ENCODE results near the gene ECHDC3. TPM values are rescaled to one million over a fixed set of nuclear protein-coding genes. Genes with fewer than 3 reads are reported as not detected.

Gene ECHDC3, protein sequence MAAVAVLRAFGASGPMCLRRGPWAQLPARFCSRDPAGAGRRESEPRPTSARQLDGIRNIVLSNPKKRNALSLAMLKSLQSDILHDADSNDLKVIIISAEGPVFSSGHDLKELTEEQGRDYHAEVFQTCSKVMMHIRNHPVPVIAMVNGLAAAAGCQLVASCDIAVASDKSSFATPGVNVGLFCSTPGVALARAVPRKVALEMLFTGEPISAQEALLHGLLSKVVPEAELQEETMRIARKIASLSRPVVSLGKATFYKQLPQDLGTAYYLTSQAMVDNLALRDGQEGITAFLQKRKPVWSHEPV
- 6.0 and 7.9 TPM in 2 replicates for polyA plus RNA-seq (2011; rRNA removed)
- 11.1 and 17.9 TPM in 2 replicates for polyA plus RNA-seq (2012; cell fraction: cytosol; rRNA removed)
- 11.7 and 13.2 TPM in 2 replicates for polyA plus RNA-seq (2012; cell fraction: nucleus; rRNA removed)
- 6.1 to 6.9 TPM (median 6.3 TPM) in 3 replicates for polyA plus RNA-seq (2017; fragmentation: RNase III; extraction: RNeasy Plus Mini Kit Qiagen cat#74134 plus additional on column Dnase treatment)
- 6.9 and 9.6 TPM in 2 replicates for polyA minus RNA-seq (2011; rRNA and poly(A)+ RNA removed)

DNA sequence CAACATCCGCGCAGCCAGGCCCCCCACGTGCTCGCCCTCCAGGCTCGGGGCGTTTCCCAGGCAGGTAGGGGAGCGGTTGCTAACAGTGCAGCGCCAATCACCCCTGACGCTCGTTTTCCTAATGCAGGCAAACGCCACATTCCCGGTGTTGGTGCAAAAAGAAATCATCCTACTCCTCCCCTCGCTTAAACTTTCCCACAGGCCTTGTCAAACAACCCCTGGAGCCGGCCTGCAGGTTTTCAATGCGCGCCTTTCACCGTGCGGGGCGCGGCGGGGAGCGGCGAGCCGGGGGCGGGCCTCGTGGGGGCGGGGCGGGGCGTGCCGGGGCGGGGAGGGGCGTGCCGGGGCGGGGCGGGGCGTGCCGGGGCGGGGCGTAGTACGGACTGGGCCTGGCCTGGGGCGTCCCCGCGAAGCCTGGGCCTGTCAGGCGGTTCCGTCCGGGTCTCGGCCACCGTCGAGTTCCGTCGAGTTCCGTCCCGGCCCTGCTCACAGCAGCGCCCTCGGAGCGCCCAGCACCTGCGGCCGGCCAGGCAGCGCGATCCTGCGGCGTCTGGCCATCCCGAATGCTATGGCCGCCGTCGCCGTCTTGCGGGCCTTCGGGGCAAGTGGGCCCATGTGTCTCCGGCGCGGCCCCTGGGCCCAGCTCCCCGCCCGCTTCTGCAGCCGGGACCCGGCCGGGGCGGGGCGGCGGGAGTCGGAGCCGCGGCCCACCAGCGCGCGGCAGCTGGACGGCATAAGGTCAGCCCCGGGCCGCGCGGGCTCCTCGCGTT lies at the start of gene ECHDC3:
Gene ECHDC3, plus strand, starts transcription at position 374 of the 770 bp plus-strand sequence. Its CDS starts 195 bp downstream, at position 569.
- peak within 1 kb of the TSS; percentile 53 to 86 for H3K27ac ChIP-seq
- ChIA-PET POLR2A (no interaction called here), CTCF (interaction anchor here (1.2 to 3.3 kb wide), 2 partner anchors 15 to 16 kb away, joined by 7 to 18 read pairs; no protein-coding TSS in a partner anchor)
- H3K9me3 ChIP-seq = no peaks in the 10 kb centered on the region
- H3K4me3 ChIP-seq = peak within 1 kb of the TSS; percentile 51
- peak within 1 kb of the TSS; percentile 74 for H3K4me2 ChIP-seq
- H3K4me1 ChIP-seq = 0 out of 3 replicates have a peak, but pooled peaks cover 4% of the 10 kb centered on the region
- ATAC-seq (peak; percentile 76 to 77), DNase-seq (ENCODE audit: low read depth in 1 of 2, low spot score in 1 of 2) (peak; percentile 21 to 45), FAIRE-seq (no peak)
- TF ChIP-seq, protein P1, sequence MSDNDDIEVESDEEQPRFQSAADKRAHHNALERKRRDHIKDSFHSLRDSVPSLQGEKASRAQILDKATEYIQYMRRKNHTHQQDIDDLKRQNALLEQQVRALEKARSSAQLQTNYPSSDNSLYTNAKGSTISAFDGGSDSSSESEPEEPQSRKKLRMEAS (IDR thresholded peaks at IDR 0.05) = peak; percentile 28
- TF ChIP-seq PHF8 (IDR thresholded peaks at IDR 0.05; ENCODE audit: borderline replicate concordance, low read depth) (peak; percentile 59; the same call in 1 of the 2 replicates), CBX8 (IDR thresholded peaks at IDR 0.05) (no peak), RCOR1 (IDR thresholded peaks at IDR 0.05; ENCODE audit: low read depth, low read length) (no peak)
- WGBS (ENCODE audit: missing lambda C conversion rate) = 64% methylated on average over 51 of the region's 93 CpGs

DNA sequence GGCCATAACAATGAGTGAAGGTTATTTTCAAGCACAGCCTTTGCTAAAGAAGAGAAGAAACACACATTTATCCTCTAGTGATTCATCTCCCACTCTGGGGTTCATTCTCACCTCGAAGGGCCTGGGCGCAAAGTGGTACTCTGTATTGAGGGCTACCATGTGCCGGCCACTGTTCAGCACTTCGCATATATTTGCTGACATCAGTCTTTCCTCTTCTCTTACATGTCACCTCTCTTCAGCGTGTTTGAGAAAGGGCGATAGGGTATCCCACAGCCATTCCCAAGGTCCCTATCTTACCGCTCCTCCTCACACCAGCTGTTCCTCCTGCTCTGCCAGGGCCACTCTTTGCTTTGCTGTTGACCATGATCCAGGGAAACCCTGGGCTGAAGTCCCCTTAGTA lies 48.8 kb upstream of the ECHDC3 start:
- Histone ChIP-seq H3K4me3 (no peak overlapping the region), H3K4me2 (no peak overlapping the region), H3K27ac (no peak overlapping the region), H3K9me3 (no peaks in the 10 kb centered on the region), H3K4me1 (no peaks in the 10 kb centered on the region)
- 86% methylated on average over 7 of the region's 7 CpGs for WGBS (ENCODE audit: missing lambda C conversion rate)
- DNase-seq (ENCODE audit: low read depth in 1 of 2, low spot score in 1 of 2) = no peak
- ChIA-PET CTCF (interaction anchor here (0.8 to 1.7 kb wide), 2 partner anchors 10 to 64 kb away, joined by 3 to 5 read pairs; no protein-coding TSS in a partner anchor), POLR2A (no interaction called here)
- peak; percentile 60 for TF ChIP-seq MAFK (IDR thresholded peaks at IDR 0.05; ENCODE audit: partially characterized antibody)
- TF ChIP-seq, protein P2, sequence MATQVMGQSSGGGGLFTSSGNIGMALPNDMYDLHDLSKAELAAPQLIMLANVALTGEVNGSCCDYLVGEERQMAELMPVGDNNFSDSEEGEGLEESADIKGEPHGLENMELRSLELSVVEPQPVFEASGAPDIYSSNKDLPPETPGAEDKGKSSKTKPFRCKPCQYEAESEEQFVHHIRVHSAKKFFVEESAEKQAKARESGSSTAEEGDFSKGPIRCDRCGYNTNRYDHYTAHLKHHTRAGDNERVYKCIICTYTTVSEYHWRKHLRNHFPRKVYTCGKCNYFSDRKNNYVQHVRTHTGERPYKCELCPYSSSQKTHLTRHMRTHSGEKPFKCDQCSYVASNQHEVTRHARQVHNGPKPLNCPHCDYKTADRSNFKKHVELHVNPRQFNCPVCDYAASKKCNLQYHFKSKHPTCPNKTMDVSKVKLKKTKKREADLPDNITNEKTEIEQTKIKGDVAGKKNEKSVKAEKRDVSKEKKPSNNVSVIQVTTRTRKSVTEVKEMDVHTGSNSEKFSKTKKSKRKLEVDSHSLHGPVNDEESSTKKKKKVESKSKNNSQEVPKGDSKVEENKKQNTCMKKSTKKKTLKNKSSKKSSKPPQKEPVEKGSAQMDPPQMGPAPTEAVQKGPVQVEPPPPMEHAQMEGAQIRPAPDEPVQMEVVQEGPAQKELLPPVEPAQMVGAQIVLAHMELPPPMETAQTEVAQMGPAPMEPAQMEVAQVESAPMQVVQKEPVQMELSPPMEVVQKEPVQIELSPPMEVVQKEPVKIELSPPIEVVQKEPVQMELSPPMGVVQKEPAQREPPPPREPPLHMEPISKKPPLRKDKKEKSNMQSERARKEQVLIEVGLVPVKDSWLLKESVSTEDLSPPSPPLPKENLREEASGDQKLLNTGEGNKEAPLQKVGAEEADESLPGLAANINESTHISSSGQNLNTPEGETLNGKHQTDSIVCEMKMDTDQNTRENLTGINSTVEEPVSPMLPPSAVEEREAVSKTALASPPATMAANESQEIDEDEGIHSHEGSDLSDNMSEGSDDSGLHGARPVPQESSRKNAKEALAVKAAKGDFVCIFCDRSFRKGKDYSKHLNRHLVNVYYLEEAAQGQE (IDR thresholded peaks at IDR 0.05) = no peak
- FAIRE-seq = no peak
- no peak for ATAC-seq

DNA sequence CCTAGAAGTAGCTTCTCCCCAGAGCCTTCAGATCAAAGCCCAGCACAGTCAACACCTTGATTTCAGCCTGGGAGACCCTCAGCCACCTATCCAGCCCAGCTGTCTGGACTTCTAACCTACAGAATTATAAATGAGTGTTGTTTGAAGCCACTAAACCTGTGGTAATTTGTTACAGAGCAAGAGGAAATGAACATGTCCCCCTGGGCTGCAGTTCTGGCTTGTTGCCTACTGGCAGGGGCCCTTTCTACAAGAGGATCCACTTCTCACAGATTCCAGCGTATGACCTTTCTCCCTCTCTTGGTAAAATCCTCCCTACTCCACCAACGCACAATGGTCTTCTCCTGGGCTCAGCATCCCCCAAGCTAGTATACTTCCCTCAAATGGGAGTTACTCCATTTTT lies 46.4 kb upstream of the ECHDC3 start:
- no peak for FAIRE-seq
- no peak for DNase-seq (ENCODE audit: low read depth in 1 of 2, low spot score in 1 of 2)
- no peaks in the 10 kb centered on the region for H3K4me1 ChIP-seq
- no peak overlapping the region for H3K27ac ChIP-seq
- ATAC-seq = no peak
- CTCF ChIA-PET = no interaction called here
- H3K4me3 ChIP-seq = no peak overlapping the region
- POLR2A ChIA-PET = no interaction called here
- 87% methylated on average over 2 of the region's 2 CpGs for WGBS (ENCODE audit: missing lambda C conversion rate)
- H3K4me2 ChIP-seq = no peak overlapping the region
- TF ChIP-seq GATA3 (IDR thresholded peaks at IDR 0.05; ENCODE audit: borderline replicate concordance) (no peak), ZNF302 (CRISPR knock-in tag; IDR thresholded peaks at IDR 0.05) (no peak), HDAC2 (IDR thresholded peaks at IDR 0.05) (no peak), MAZ (IDR thresholded peaks at IDR 0.05; ENCODE audit: borderline replicate concordance, low read depth, low read length) (no peak), HEYL (CRISPR knock-in tag; IDR thresholded peaks at IDR 0.05) (no peak), POLR2A (IDR thresholded peaks at IDR 0.05; ENCODE audit: low read length) (no peak), RNF2 (IDR thresholded peaks at IDR 0.05; ENCODE audit: borderline replicate concordance, low read depth) (no peak), ZFP36 (IDR thresholded peaks at IDR 0.05; ENCODE audit: borderline replicate concordance, partially characterized antibody) (no peak), JUN (IDR thresholded peaks at IDR 0.05) (no peak)
- TF ChIP-seq, protein P3, sequence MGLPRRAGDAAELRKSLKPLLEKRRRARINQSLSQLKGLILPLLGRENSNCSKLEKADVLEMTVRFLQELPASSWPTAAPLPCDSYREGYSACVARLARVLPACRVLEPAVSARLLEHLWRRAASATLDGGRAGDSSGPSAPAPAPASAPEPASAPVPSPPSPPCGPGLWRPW (IDR thresholded peaks at IDR 0.05) = no peak
- H3K9me3 ChIP-seq = no peaks in the 10 kb centered on the region
